Kidney epithelial cell (primary cell): ENCODE data around the gene ETS1. TPM values are rescaled to one million over a fixed set of nuclear protein-coding genes. Genes with fewer than 3 reads are reported as not detected.
A peak's percentile ranks its signal among the peaks of the same experiment; 100 is the strongest.
"Not testable (repeated sequence)": the region's sequence is repeated elsewhere in the genome, so short reads cannot be mapped to it uniquely, and the experiment has no call there.

ENCODE experiments used
- DNase-seq: peaks from one replicate; pipeline ENCODE4 v3.0.0-alpha.2; 2010; ENCODE audit warnings: low read depth
- H3K27me3 ChIP-seq: 2 replicates; pipeline ENCODE4 v1.6.0; 2011; ENCODE audit warnings: low read length; ENCODE audit not compliant: control insufficient read depth, insufficient read depth
- H3K36me3 ChIP-seq: 2 replicates; pipeline ENCODE4 v1.5.1; 2011; ENCODE audit warnings: low read length; ENCODE audit not compliant: control insufficient read depth, insufficient read depth
- H3K4me3 ChIP-seq: 2 replicates; pipeline ENCODE4 v1.5.1; 2011; ENCODE audit warnings: low read depth, mild to moderate bottlenecking, control low read depth, low read length
- CTCF ChIP-seq: IDR thresholded peaks from 2 replicates; pipeline ENCODE4 v1.5.1; 2011; ENCODE audit warnings: mild to moderate bottlenecking, moderate library complexity, low read length, control low read depth, inconsistent platforms; ENCODE audit not compliant: insufficient read depth, poor library complexity, severe bottlenecking
- total RNA-seq: library from RNA; depleted of rRNA; stranded (reverse); fragments of >200 nt; gene quantifications from 2 replicates; pipeline ENCODE4 v1.2.3, GENCODE V29; 2015

Gene ETS1
- total RNA-seq, 1 donor from 2014 or later: 224 TPM

- Histone ChIP-seq H3K27me3 (no peaks in the 10 kb centered on the region), H3K36me3 (no peaks in the 10 kb centered on the region), H3K4me3 (no peak overlapping the region)
- DNase-seq: peak; percentile 97
- peak; percentile 32 for TF ChIP-seq CTCF
These were observed 139.0 kb downstream of the ETS1 start for GRCh38 chr11:128448200-128448886.

- Histone ChIP-seq H3K36me3 (no peaks in the 10 kb centered on the region), H3K27me3 (no peaks in the 10 kb centered on the region), H3K4me3 (no peak overlapping the region)
- no peak for TF ChIP-seq CTCF
- no peak for DNase-seq
These were observed 140.1 kb downstream of the ETS1 start for GRCh38 chr11:128447233-128447632.

GRCh38 chr11:128445921-128446320, 141.4 kb downstream of the ETS1 start:
- H3K4me3 ChIP-seq, DNase-seq, H3K27me3 ChIP-seq, H3K36me3 ChIP-seq: not testable (repeated sequence)

- TF ChIP-seq CTCF: no peak
- no peak overlapping the region for H3K4me3 ChIP-seq
- no peaks in the 10 kb centered on the region for H3K36me3 ChIP-seq
- no peaks in the 10 kb centered on the region for H3K27me3 ChIP-seq
- peak; percentile 92 for DNase-seq
These were observed 150.2 kb downstream of the ETS1 start for GRCh38 chr11:128437136-128437535.

- no peak for TF ChIP-seq CTCF
- no peak for DNase-seq
- no peaks in the 10 kb centered on the region for H3K27me3 ChIP-seq
- no peak overlapping the region for H3K4me3 ChIP-seq
- H3K36me3 ChIP-seq: no peaks in the 10 kb centered on the region
These were observed 152.5 kb downstream of the ETS1 start for GRCh38 chr11:128434818-128435217.

- H3K4me3 ChIP-seq: no peak overlapping the region
- TF ChIP-seq CTCF: no peak
- no peaks in the 10 kb centered on the region for H3K36me3 ChIP-seq
- no peaks in the 10 kb centered on the region for H3K27me3 ChIP-seq
- DNase-seq: no peak
These were observed 152.9 kb downstream of the ETS1 start for GRCh38 chr11:128434411-128434810.
